HUES64 (cell line): ENCODE data around the gene ATP2C2.
"Not testable (repeated sequence)": the region's sequence is repeated elsewhere in the genome, so short reads cannot be mapped to it uniquely, and the experiment has no call there.

ENCODE experiments used
- H3K27ac ChIP-seq: 2 replicates; pipeline ENCODE4 v1.7.0; 2013; ENCODE audit warnings: low read depth, low read length, inconsistent platforms
- H3K27me3 ChIP-seq: 2 replicates; pipeline ENCODE4 v1.6.1; 2013; ENCODE audit warnings: mild to moderate bottlenecking, low read length; ENCODE audit not compliant: insufficient read depth
- H3K36me3 ChIP-seq: 2 replicates; pipeline ENCODE4 v1.6.1; 2013; ENCODE audit warnings: mild to moderate bottlenecking, low read length; ENCODE audit not compliant: insufficient read depth
- H3K4me1 ChIP-seq: 2 replicates; pipeline ENCODE4 v1.6.1; 2013; ENCODE audit warnings: mild to moderate bottlenecking, low read length, moderate library complexity; ENCODE audit not compliant: insufficient read depth
- H3K4me3 ChIP-seq: 2 replicates; pipeline ENCODE4 v1.5.1; 2013; ENCODE audit warnings: mild to moderate bottlenecking, low read length, moderate library complexity
- H3K9ac ChIP-seq: 2 replicates; pipeline ENCODE4 v1.6.1; 2013; ENCODE audit warnings: mild to moderate bottlenecking, low read depth, low read length
- H3K9me3 ChIP-seq: 2 replicates; pipeline ENCODE4 v1.6.1; 2013; ENCODE audit warnings: low read depth, low read length; ENCODE audit not compliant: insufficient read depth
- WGBS: fragments of 150-250, 120-280 bp; methylation state at CpG from one replicate; pipeline ENCODE4 v1.1.7; 2013; ENCODE audit warnings: missing lambda C conversion rate; 5-methylcytosine and 5-hydroxymethylcytosine counted together

Gene ATP2C2

DNA sequence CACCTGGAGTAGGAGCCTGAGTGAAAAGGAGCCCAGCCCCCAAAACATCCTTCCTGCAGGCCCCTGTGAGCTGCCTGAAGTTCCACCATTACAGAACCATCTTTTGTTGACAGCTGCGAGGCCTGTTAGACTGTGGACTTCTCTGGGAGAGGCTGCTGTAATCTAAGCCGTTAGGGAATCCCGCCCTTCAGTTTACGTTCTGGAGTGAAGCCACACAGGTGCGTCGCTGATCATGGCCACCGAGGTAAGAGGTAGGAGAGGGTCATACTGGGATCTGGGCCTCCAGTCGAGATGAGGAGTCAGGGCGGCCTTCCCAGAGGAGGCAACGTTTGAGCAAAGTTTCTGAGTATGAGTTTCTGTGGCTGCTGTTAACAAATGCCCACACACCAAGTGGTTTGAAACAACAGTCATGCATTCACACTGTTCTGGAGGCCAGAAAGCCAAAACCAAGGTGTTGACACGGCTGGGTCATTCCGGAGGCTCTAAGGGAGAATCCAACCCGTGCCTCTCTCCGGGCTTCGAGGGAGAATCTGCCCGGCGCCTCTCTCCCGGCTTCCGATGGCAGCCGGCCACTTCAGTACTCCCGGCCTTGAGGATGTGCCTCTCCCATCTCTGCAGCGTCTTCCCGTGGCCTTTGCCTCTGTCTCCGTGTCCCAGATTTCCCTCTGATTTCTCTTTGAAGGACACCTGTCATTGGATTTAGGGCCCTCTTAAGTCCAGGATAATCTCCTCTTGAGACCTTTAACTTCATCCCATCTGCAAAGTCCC is 26.6 kb upstream of the ATP2C2 start:
- no peak overlapping the region for H3K9ac ChIP-seq
- WGBS: 91% methylated on average over 24 of the region's 24 CpGs
- no peaks in the 10 kb centered on the region for H3K4me1 ChIP-seq
- no peaks in the 10 kb centered on the region for H3K36me3 ChIP-seq
- H3K9me3 ChIP-seq: no peaks in the 10 kb centered on the region
- H3K27me3 ChIP-seq: no peaks in the 10 kb centered on the region
- H3K4me3 ChIP-seq: no peak overlapping the region
- no peak overlapping the region for H3K27ac ChIP-seq

DNA sequence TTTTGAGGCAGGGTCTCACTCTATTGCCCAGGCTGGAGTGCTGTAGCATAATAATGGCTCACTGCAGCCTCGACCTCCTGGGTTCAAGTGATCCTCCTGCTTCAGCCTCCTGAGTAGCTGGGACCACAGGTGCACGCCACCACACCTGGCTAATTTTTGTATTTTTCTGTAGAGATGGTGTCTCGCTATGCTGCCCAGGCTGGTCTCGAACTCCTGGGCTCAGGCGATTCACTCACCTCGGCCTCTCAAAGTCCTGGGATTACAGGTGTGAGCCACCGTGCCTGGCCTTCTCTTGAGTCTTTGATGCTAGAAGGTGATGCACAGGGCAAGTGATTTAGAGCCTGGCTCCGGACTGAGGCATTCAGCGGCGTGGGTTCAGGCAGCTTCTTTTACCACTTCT is 24.5 kb upstream of the ATP2C2 start:
- H3K27ac ChIP-seq, H3K9me3 ChIP-seq, H3K4me3 ChIP-seq, H3K27me3 ChIP-seq, H3K9ac ChIP-seq, H3K4me1 ChIP-seq, H3K36me3 ChIP-seq: not testable (repeated sequence)
- WGBS: 93% methylated on average over 10 of the region's 10 CpGs

DNA sequence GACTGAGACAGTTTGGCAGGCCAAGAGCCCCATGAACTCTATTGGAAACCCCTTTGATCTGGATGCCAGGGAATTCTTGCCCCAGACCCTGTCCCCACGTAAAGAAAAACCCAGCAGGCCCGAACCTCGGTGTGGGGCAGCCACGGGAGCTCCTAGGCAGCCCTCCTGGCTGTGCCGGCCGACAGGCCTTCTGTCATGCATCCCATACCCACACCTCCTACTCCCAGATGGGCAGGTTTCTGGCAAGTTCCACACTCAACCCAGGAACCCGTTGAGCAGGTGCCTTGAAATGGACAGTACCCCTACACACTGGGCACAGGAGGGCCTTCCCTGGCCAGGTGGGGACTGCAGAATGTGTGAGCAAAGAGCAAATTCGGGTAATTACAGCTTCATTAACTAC is 23.6 kb upstream of the ATP2C2 start:
- Histone ChIP-seq H3K27me3 (no peaks in the 10 kb centered on the region), H3K9me3 (no peaks in the 10 kb centered on the region), H3K4me3 (no peak overlapping the region), H3K36me3 (no peaks in the 10 kb centered on the region), H3K4me1 (no peaks in the 10 kb centered on the region), H3K9ac (no peak overlapping the region), H3K27ac (no peak overlapping the region)
- 92% methylated on average over 8 of the region's 8 CpGs for WGBS

DNA sequence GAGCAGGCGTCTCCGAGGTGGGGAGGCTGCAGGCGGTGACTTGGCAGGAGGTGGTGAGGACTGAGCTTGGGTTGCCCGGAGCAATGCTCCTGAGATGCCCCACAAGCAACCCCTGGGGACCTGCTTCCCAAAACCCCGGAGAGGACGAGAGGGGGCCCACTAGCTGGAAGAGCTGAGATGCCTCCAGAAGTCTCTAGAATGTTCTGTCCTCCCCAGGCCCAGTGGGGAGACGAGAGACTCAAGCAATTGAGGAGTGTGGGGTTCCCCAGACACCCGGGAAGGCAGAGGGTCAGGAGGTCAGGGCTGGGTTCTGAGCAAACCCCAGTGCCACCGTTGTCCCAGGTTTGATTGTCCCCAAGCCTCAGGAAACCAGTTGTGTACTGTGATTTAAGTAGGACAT is 21.2 kb upstream of the ATP2C2 start:
- no peak overlapping the region for H3K4me3 ChIP-seq
- WGBS: 92% methylated on average over 9 of the region's 9 CpGs
- H3K4me1 ChIP-seq: no peaks in the 10 kb centered on the region
- H3K9ac ChIP-seq: no peak overlapping the region
- no peaks in the 10 kb centered on the region for H3K27me3 ChIP-seq
- H3K9me3 ChIP-seq: no peaks in the 10 kb centered on the region
- no peaks in the 10 kb centered on the region for H3K36me3 ChIP-seq
- H3K27ac ChIP-seq: no peak overlapping the region

DNA sequence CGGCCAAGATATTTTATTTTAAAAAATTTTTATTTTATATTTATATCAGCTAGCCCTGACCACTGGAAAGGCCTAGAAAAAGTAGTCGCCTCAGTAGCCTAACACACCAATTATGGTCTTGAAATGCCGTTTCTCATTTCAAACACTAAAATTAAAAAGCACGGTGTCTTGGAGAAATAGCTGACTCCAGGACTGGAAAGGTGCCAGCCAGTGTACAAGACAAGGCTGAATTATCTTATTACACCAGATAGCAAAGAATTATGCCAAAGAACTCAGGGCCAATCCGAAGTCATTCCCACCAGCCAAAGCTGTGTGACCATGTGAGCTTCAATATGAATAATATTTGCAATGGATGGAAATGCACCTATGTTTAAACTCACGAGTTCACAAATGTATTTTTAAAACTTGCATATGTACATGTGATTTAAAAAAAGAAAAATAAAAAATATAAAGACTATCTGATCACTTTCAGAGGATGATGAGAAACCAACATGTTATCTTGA is 19.9 kb upstream of the ATP2C2 start:
- no peak overlapping the region for H3K4me3 ChIP-seq
- no peaks in the 10 kb centered on the region for H3K36me3 ChIP-seq
- WGBS: 98% methylated on average over 4 of the region's 6 CpGs
- H3K4me1 ChIP-seq: no peaks in the 10 kb centered on the region
- H3K9me3 ChIP-seq: no peaks in the 10 kb centered on the region
- no peaks in the 10 kb centered on the region for H3K27me3 ChIP-seq
- H3K9ac ChIP-seq: no peak overlapping the region
- no peak overlapping the region for H3K27ac ChIP-seq

DNA sequence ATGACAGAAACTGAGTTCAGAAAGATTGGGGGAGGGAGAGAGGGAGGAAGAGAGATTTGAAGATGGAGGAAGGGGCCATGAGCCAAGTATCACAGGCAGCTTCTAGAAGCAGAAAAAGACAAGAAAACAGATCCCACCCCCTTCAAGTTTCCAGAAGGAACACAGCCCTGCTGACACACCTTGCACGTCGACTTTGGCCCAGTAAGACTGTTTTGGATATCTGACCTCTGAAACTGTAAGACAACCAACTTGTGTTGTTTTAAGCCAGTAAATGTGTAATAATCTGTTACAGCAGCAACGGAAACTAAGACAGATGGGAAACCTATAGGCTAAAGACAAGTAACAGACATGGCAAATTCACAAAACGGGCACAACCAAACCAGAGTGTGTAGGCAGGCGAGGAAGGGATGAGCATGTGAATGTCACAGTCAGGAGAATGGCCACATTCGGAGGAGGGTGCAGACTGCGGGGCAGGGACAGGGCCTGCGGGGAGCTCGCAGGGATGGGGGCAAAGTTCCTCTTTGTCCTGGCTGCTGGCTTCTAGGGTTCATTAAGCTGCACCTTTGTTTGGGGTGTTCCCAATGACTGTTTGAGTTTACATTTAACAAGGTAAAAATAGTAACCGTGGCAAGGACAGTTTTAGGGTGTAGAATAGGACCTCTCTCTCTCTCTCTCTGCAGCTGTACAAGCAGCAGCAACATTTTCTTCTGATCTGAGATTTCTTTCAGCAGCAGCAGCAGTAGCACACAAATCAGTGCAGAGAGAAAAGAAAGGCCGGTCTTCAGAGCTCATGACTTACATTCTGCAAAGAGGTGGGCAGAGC is 18.3 kb upstream of the ATP2C2 start:
- H3K4me1 ChIP-seq: no peaks in the 10 kb centered on the region
- no peak overlapping the region for H3K27ac ChIP-seq
- H3K36me3 ChIP-seq: no peaks in the 10 kb centered on the region
- H3K27me3 ChIP-seq: no peaks in the 10 kb centered on the region
- H3K9me3 ChIP-seq: no peaks in the 10 kb centered on the region
- H3K4me3 ChIP-seq: no peak overlapping the region
- H3K9ac ChIP-seq: no peak overlapping the region
- WGBS: 88% methylated on average over 11 of the region's 11 CpGs

DNA sequence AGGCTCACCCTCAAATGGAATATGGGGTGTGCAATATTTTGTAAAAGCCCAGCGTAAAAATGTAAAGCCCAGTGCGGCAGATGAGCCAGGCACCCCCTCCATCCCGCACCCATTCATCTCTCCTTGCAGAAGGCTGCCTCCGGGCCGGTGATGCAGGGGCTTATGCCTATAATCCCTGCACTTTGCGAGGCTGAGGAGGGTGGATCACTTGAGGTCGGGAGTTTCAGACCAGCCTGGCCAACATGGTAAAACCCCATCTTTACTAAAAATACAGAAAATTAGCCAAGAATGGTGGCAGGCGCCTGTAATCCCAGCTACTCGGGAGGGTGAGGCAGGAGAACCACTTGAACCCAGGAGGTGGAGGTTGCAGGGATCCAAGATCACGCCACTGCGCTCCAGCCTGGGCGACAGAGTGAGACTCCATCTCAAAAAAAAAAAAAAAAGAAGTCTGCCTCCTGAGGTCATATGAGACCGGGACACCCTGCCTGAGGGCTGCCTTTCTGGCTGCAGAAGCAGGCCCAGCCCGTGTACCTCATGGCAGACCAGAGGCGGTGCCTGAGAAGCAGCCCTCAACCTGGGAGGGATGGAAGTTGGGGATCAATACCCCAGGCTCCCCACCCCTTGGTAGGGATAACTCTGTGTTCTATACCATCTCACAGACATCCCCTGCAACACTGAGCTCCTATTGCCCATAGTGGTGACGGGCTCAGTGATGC is 17.5 kb upstream of the ATP2C2 start:
- Histone ChIP-seq H3K9me3 (no peaks in the 10 kb centered on the region), H3K27ac (no peak overlapping the region), H3K27me3 (no peaks in the 10 kb centered on the region), H3K4me1 (no peaks in the 10 kb centered on the region), H3K9ac (no peak overlapping the region), H3K36me3 (no peaks in the 10 kb centered on the region), H3K4me3 (no peak overlapping the region)
- 87% methylated on average over 16 of the region's 16 CpGs for WGBS

DNA sequence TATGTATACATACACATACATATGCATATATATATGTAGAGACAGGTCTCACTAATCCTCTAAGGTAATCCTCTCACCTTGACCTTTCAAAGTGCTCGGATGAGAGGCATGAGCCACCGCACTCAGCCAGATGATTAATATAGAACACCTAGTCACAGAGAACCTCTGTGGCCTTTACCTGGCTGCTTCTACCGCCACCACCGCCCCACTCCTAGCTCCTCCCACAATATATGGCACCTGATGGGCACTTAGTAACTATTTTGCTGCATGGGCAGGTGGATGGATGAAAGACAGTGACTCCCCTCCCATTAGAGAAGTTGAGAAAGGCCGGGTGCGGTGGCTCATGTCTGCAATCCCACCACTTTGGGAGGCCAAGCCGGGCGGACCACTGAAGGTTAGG is 16.7 kb upstream of the ATP2C2 start:
- no peak overlapping the region for H3K27ac ChIP-seq
- H3K27me3 ChIP-seq: no peaks in the 10 kb centered on the region
- no peak overlapping the region for H3K9ac ChIP-seq
- WGBS: 99% methylated on average over 8 of the region's 8 CpGs
- no peaks in the 10 kb centered on the region for H3K4me1 ChIP-seq
- no peaks in the 10 kb centered on the region for H3K36me3 ChIP-seq
- no peak overlapping the region for H3K4me3 ChIP-seq
- no peaks in the 10 kb centered on the region for H3K9me3 ChIP-seq

DNA sequence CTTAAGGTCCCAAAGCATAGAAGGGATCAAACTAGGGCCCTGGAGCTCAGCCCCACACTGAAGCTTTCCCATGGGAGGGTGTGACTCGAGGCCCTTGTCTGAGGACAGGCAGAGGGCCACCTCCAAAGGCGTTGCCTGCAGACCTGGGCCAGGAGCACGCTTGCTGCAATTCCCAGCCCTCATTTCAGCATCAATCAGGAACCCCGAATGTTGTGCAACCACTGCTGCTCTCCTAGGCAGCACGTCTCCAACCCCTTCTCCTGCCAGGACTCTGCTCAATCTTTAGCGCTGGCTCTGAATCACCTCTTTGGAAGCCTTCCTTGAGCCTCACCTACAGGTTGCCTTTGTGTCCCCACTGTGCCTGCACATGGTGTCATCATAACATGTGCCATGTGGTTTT is 14.0 kb upstream of the ATP2C2 start:
- Histone ChIP-seq H3K27ac (no peak overlapping the region), H3K36me3 (no peaks in the 10 kb centered on the region), H3K27me3 (no peaks in the 10 kb centered on the region), H3K4me1 (no peaks in the 10 kb centered on the region), H3K4me3 (no peak overlapping the region), H3K9me3 (no peaks in the 10 kb centered on the region), H3K9ac (no peak overlapping the region)
- WGBS: 92% methylated on average over 6 of the region's 6 CpGs

DNA sequence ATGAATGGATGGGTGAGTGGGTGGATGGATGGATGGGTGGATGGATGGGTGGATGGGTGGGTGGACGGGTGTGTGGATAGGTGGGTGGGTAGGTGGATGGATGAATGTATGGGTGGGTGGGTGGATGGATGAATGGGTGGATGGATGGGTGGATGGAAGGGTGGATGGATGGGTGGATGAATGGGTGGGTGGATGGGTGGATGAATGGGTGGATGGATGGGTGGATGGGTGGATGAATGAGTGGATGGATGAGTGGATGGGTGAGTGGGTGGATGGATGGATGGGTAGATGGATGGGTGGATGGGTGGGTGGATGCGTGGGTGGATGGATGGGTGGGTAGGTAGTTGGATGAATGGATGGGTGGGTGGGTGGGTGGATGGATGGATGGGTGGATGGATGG is 13.2 kb upstream of the ATP2C2 start:
- H3K4me1 ChIP-seq: no peaks in the 10 kb centered on the region
- H3K27me3 ChIP-seq: no peaks in the 10 kb centered on the region
- no peaks in the 10 kb centered on the region for H3K36me3 ChIP-seq
- 94% methylated on average over 2 of the region's 2 CpGs for WGBS
- no peaks in the 10 kb centered on the region for H3K9me3 ChIP-seq
- no peak overlapping the region for H3K27ac ChIP-seq
- H3K9ac ChIP-seq: no peak overlapping the region
- no peak overlapping the region for H3K4me3 ChIP-seq

DNA sequence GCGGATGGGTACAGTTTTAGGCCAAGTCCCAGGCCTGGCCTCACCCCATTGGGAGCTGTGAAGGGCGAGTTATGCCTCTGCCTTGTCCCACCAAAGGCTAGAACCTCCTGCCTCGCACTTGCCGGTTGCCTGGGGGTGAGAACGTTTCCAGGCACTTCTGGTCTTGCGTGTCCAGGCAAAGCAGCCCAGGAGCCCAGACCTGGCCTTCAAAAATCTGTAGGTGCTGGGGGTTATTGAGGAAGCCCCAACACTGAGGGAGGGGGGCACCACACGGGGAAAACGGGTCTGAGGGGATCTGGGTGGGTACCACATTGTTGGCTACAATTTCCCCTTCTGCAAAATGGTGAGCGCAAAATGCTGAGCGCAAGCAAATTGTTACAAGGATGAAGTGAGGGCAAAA is 12.2 kb upstream of the ATP2C2 start:
- 93% methylated on average over 10 of the region's 10 CpGs for WGBS
- Histone ChIP-seq H3K4me1 (no peaks in the 10 kb centered on the region), H3K9ac (no peak overlapping the region), H3K27me3 (no peaks in the 10 kb centered on the region), H3K4me3 (no peak overlapping the region), H3K36me3 (no peaks in the 10 kb centered on the region), H3K9me3 (no peaks in the 10 kb centered on the region), H3K27ac (no peak overlapping the region)
